Activated T-helper 1 cell treated with anti-CD3 and anti-CD28 coated beads, Interleukin-12 subunit alpha, Interleukin-12 subunit beta, Interleukin-2, Interleukin-4 antibody, amounts not matched to agents 30 ng/mL and 10 ng/mL and 1 ng/mL, durations not matched to agents 14 hours and 24 hours and 36 hours (primary cell): ENCODE results near the gene PLD6. TPM values are rescaled to one million over a fixed set of nuclear protein-coding genes. Genes with fewer than 3 reads are reported as not detected.
"Not testable (repeated sequence)": the region's sequence is repeated elsewhere in the genome, so short reads cannot be mapped to it uniquely, and the experiment has no call there.

Experiments
- DNase-seq: peaks from one replicate; pipeline ENCODE4 v3.0.0; 2021; ENCODE audit warnings: low spot score
- H3K27ac Mint-ChIP-seq: one replicate; pipeline ENCODE4 v1.8.0; 2021; ENCODE audit warnings: mild to moderate bottlenecking, mixed read lengths
- H3K27me3 Mint-ChIP-seq: one replicate; pipeline ENCODE4 v1.8.0; 2022; ENCODE audit warnings: mild to moderate bottlenecking, moderate library complexity, mixed read lengths; ENCODE audit not compliant: insufficient read depth
- H3K36me3 Mint-ChIP-seq: one replicate; pipeline ENCODE4 v1.8.0; 2021; ENCODE audit warnings: low read depth, mixed read lengths
- H3K4me1 Mint-ChIP-seq: one replicate; pipeline ENCODE4 v1.8.0; 2021; ENCODE audit warnings: low read depth, mixed read lengths
- H3K4me3 Mint-ChIP-seq: one replicate; pipeline ENCODE4 v1.8.0; 2021; ENCODE audit warnings: mild to moderate bottlenecking, moderate library complexity, mixed read lengths
- H3K9me3 Mint-ChIP-seq: one replicate; pipeline ENCODE4 v1.8.0; 2021; ENCODE audit warnings: mixed read lengths
- intact Hi-C: fragments of 100-400 bp; cut with micrococcal nuclease; formaldehyde crosslinking; loops from one replicate; pipeline ENCODE4 v1.15.1; 2024
- total RNA-seq: library from RNA; stranded (reverse); gene quantifications from 2 replicates; pipeline ENCODE4 v1.2.3, GENCODE V29; 2022

The PLD6 gene
- 18.5 and 20.5 TPM in 2 replicates for total RNA-seq

GRCh38 chr17:17206124-17206912 is at the start of gene PLD6:
Gene PLD6 (minus strand): TSS chr17:17206333. CDS start chr17:17206286, 47 bp downstream.
- peak within 1 kb of the TSS; percentile 93 for H3K27ac Mint-ChIP-seq
- peaks cover 21% of the 10 kb centered on the region for H3K36me3 Mint-ChIP-seq
- intact Hi-C loops, result loop anchor here (1.0 kb wide), 3 partner anchors 21 to 165 kb away; partner anchors contain the start of gene FLCN
- peak within 1 kb of the TSS; percentile 87 for H3K4me3 Mint-ChIP-seq
- peak; percentile 80 for DNase-seq
- no peaks in the 10 kb centered on the region for H3K27me3 Mint-ChIP-seq
- H3K4me1 Mint-ChIP-seq, result no peaks in the 10 kb centered on the region
- no peaks in the 10 kb centered on the region for H3K9me3 Mint-ChIP-seq

- H3K9me3 Mint-ChIP-seq, H3K4me1 Mint-ChIP-seq, H3K4me3 Mint-ChIP-seq, H3K27ac Mint-ChIP-seq, DNase-seq, H3K27me3 Mint-ChIP-seq, intact Hi-C loops: not testable (repeated sequence)
- H3K36me3 Mint-ChIP-seq, result peaks cover 39% of the 10 kb centered on the region
These were observed 49.6 kb upstream of the PLD6 start for GRCh38 chr17:17255689-17256088.

GRCh38 chr17:17254036-17254435 is 47.9 kb upstream of the PLD6 start:
- DNase-seq, result no peak
- no peaks in the 10 kb centered on the region for H3K27me3 Mint-ChIP-seq
- H3K9me3 Mint-ChIP-seq, result no peaks in the 10 kb centered on the region
- no peak overlapping the region for H3K27ac Mint-ChIP-seq
- H3K36me3 Mint-ChIP-seq, result peaks cover 34% of the 10 kb centered on the region
- H3K4me1 Mint-ChIP-seq, result no peaks in the 10 kb centered on the region
- H3K4me3 Mint-ChIP-seq, result no peak overlapping the region
- intact Hi-C loops, result no loop called here

- intact Hi-C loops, result no loop called here
- Mint-ChIP-seq H3K4me3 (no peak overlapping the region), H3K27ac (no peak overlapping the region), H3K36me3 (peaks cover 35% of the 10 kb centered on the region), H3K4me1 (no peaks in the 10 kb centered on the region), H3K9me3 (no peaks in the 10 kb centered on the region), H3K27me3 (no peaks in the 10 kb centered on the region)
- DNase-seq, result no peak
These were observed 47.3 kb upstream of the PLD6 start for GRCh38 chr17:17253406-17253805.

GRCh38 chr17:17252149-17252661 is 46.1 kb upstream of the PLD6 start:
- peaks cover 39% of the 10 kb centered on the region for H3K36me3 Mint-ChIP-seq

GRCh38 chr17:17246879-17247278 is 40.7 kb upstream of the PLD6 start:
- Mint-ChIP-seq H3K27me3 (no peaks in the 10 kb centered on the region), H3K4me3 (no peak overlapping the region), H3K27ac (no peak overlapping the region)

More at GRCh38 chr17:17252149-17252661, 46.1 kb upstream of the PLD6 start:
- H3K4me1 Mint-ChIP-seq, result no peaks in the 10 kb centered on the region
- no peak overlapping the region for H3K27ac Mint-ChIP-seq
- no peak overlapping the region for H3K4me3 Mint-ChIP-seq
- intact Hi-C loops, result no loop called here
- no peak for DNase-seq
- no peaks in the 10 kb centered on the region for H3K27me3 Mint-ChIP-seq
- no peaks in the 10 kb centered on the region for H3K9me3 Mint-ChIP-seq

GRCh38 chr17:17243163-17243562 is 37.0 kb upstream of the PLD6 start:
- intact Hi-C loops, result no loop called here
- H3K4me1 Mint-ChIP-seq, result peaks cover 8% of the 10 kb centered on the region
- peaks cover 15% of the 10 kb centered on the region for H3K36me3 Mint-ChIP-seq
- DNase-seq, result no peak
- H3K27me3 Mint-ChIP-seq, result no peaks in the 10 kb centered on the region
- no peaks in the 10 kb centered on the region for H3K9me3 Mint-ChIP-seq
- H3K4me3 Mint-ChIP-seq, result no peak overlapping the region
- no peak overlapping the region for H3K27ac Mint-ChIP-seq

More at GRCh38 chr17:17246879-17247278, 40.7 kb upstream of the PLD6 start:
- Mint-ChIP-seq H3K36me3 (peaks cover 24% of the 10 kb centered on the region), H3K9me3 (no peaks in the 10 kb centered on the region), H3K4me1 (no peaks in the 10 kb centered on the region)
- intact Hi-C loops, result no loop called here
- DNase-seq, result no peak

GRCh38 chr17:17242246-17242645 is 36.1 kb upstream of the PLD6 start:
- Mint-ChIP-seq H3K27me3 (peaks cover 3% of the 10 kb centered on the region), H3K4me1 (peaks cover 8% of the 10 kb centered on the region), H3K27ac (no peak overlapping the region), H3K36me3 (peaks cover 8% of the 10 kb centered on the region), H3K4me3 (no peak overlapping the region), H3K9me3 (no peaks in the 10 kb centered on the region)
- DNase-seq, result no peak
- intact Hi-C loops, result no loop called here

- Mint-ChIP-seq H3K27ac (no peak overlapping the region), H3K36me3 (peaks cover 2% of the 10 kb centered on the region), H3K4me3 (no peak overlapping the region), H3K4me1 (peaks cover 8% of the 10 kb centered on the region), H3K9me3 (no peaks in the 10 kb centered on the region), H3K27me3 (peaks cover 4% of the 10 kb centered on the region)
- no peak for DNase-seq
- intact Hi-C loops, result no loop called here
These were observed 35.5 kb upstream of the PLD6 start for GRCh38 chr17:17241656-17242055.

- DNase-seq, result no peak
- peaks cover 4% of the 10 kb centered on the region for H3K27me3 Mint-ChIP-seq
- H3K4me1 Mint-ChIP-seq, result peaks cover 25% of the 10 kb centered on the region
- no peaks in the 10 kb centered on the region for H3K36me3 Mint-ChIP-seq
- no peaks in the 10 kb centered on the region for H3K9me3 Mint-ChIP-seq
- intact Hi-C loops, result loop anchor here (5.0 kb wide), 1 partner anchor 352 kb away; the partner anchor contains the start of gene PEMT
- no peak overlapping the region for H3K27ac Mint-ChIP-seq
- no peak overlapping the region for H3K4me3 Mint-ChIP-seq
These were observed 33.7 kb upstream of the PLD6 start for GRCh38 chr17:17239832-17240231.

GRCh38 chr17:17237026-17237799 is 31.1 kb upstream of the PLD6 start, which contains the start of gene FLCN:
Gene FLCN (minus strand): TSS chr17:17237168. CDS start chr17:17228137, 9,031 bp downstream.
- Mint-ChIP-seq H3K4me1 (peaks cover 25% of the 10 kb centered on the region), H3K4me3 (peak within 1 kb of the TSS; percentile 94), H3K9me3 (no peaks in the 10 kb centered on the region), H3K27me3 (peaks cover 4% of the 10 kb centered on the region), H3K27ac (peak within 1 kb of the TSS; percentile 99), H3K36me3 (peaks cover 4% of the 10 kb centered on the region)
- intact Hi-C loops, result loop anchor here (1.0 to 5.0 kb wide), 9 partner anchors 31 to 735 kb away; partner anchors contain the start of genes DRC3, MPRIP, PEMT and PLD6
- peak; percentile 84 for DNase-seq

- DNase-seq, result no peak
- H3K4me3 Mint-ChIP-seq, result peak overlapping the region; percentile 94
- peaks cover 4% of the 10 kb centered on the region for H3K27me3 Mint-ChIP-seq
- H3K36me3 Mint-ChIP-seq, result peaks cover 11% of the 10 kb centered on the region
- H3K27ac Mint-ChIP-seq, result peak overlapping the region; percentile 99
- intact Hi-C loops, result loop anchor here (1.0 to 5.0 kb wide), 10 partner anchors 30 to 736 kb away; partner anchors contain the start of genes DRC3, MPRIP, PEMT and PLD6
- no peaks in the 10 kb centered on the region for H3K9me3 Mint-ChIP-seq
- H3K4me1 Mint-ChIP-seq, result peaks cover 25% of the 10 kb centered on the region
These were observed 30.3 kb upstream of the PLD6 start for GRCh38 chr17:17236295-17237025.
